ENCODE data around the gene FTO. TPM values are rescaled to one million over a fixed set of nuclear protein-coding genes. Genes with fewer than 3 reads are reported as not detected.

Gene FTO
- total RNA-seq, 4 donors from 2014 or later: 64.4 to 116 (median 71.3) TPM

- 52% methylated on average over 4 of the region's 4 CpGs for WGBS
- H3K27me3 ChIP-seq: no peaks in the 10 kb centered on the region
- no peak for TF ChIP-seq POLR2AphosphoS5 (IDR thresholded peaks at IDR 0.05)
- TF ChIP-seq EP300 (IDR thresholded peaks at IDR 0.05): no peak
- no peak for TF ChIP-seq CTCF (IDR thresholded peaks at IDR 0.05)
- TF ChIP-seq POLR2A (IDR thresholded peaks at IDR 0.05): no peak
- H3K27ac ChIP-seq: no peak overlapping the region
- H3K9me3 ChIP-seq: no peaks in the 10 kb centered on the region
- no peaks in the 10 kb centered on the region for H3K36me3 ChIP-seq
- peaks cover 24% of the 10 kb centered on the region for H3K4me1 ChIP-seq
- H3K4me3 ChIP-seq: no peak overlapping the region
- DNase-seq (ENCODE audit: low spot score in 2 of 2): no peak
Observed at GRCh38 chr16:53761962-53762703, 58.2 kb downstream of the FTO start.

GRCh38 chr16:53766304-53767016 lies 62.5 kb downstream of the FTO start:
- TF ChIP-seq POLR2A (IDR thresholded peaks at IDR 0.05): no peak
- 88% methylated on average over 10 of the region's 10 CpGs for WGBS

DNA sequence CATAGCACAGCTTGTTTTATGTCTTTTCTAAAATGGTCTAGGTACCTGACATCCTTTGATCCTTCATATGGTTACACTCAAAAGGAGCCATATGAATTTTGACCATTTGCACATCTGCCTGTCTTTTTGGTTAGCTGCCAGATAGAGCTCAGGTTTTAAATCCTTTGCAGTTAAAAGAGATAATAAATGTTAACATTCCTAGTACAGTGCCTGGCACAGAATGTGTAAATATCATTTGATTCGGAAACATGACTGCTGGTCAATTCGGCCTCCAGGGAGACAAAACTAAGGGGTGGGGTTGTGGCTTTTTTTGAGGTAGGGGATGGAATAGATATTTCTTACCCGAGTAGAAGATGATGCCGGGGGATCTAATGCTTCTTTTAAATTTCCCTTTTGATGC lies 64.2 kb downstream of the FTO start:
- H3K27me3 ChIP-seq: no peaks in the 10 kb centered on the region
- TF ChIP-seq CTCF (IDR thresholded peaks at IDR 0.05) (no peak), EP300 (IDR thresholded peaks at IDR 0.05) (no peak), POLR2A (IDR thresholded peaks at IDR 0.05) (no peak), POLR2AphosphoS5 (IDR thresholded peaks at IDR 0.05) (no peak)
- H3K9me3 ChIP-seq: no peaks in the 10 kb centered on the region
- peaks cover 63% of the 10 kb centered on the region for H3K4me1 ChIP-seq
- H3K36me3 ChIP-seq: no peaks in the 10 kb centered on the region
- no peak for DNase-seq (ENCODE audit: low spot score in 2 of 2)
- 69% methylated on average over 4 of the region's 4 CpGs for WGBS
- H3K27ac ChIP-seq: peak overlapping the region; percentile 42
- no peak overlapping the region for H3K4me3 ChIP-seq

More at GRCh38 chr16:53766304-53767016, 62.5 kb downstream of the FTO start:
- H3K27me3 ChIP-seq: no peaks in the 10 kb centered on the region
- H3K4me3 ChIP-seq: no peak overlapping the region
- no peaks in the 10 kb centered on the region for H3K36me3 ChIP-seq
- no peak for DNase-seq (ENCODE audit: low spot score in 2 of 2)
- peaks cover 57% of the 10 kb centered on the region for H3K4me1 ChIP-seq
- H3K9me3 ChIP-seq: no peaks in the 10 kb centered on the region
- H3K27ac ChIP-seq: no peak overlapping the region

GRCh38 chr16:53768593-53768992 lies 64.6 kb downstream of the FTO start:
- Histone ChIP-seq H3K4me3 (no peak overlapping the region), H3K4me1 (peaks cover 67% of the 10 kb centered on the region), H3K36me3 (no peaks in the 10 kb centered on the region), H3K9me3 (no peaks in the 10 kb centered on the region), H3K27ac (peak overlapping the region; percentile 64), H3K27me3 (no peaks in the 10 kb centered on the region)
- peak in 1 of 3 donors; percentile 29 for TF ChIP-seq POLR2AphosphoS5 (IDR thresholded peaks at IDR 0.05)
- TF ChIP-seq POLR2A (IDR thresholded peaks at IDR 0.05): no peak
- TF ChIP-seq EP300 (IDR thresholded peaks at IDR 0.05): no peak
- TF ChIP-seq CTCF (IDR thresholded peaks at IDR 0.05): no peak
- DNase-seq (ENCODE audit: low spot score in 2 of 2): no peak
- WGBS: 16% methylated on average over 1 of the region's 1 CpG

DNA sequence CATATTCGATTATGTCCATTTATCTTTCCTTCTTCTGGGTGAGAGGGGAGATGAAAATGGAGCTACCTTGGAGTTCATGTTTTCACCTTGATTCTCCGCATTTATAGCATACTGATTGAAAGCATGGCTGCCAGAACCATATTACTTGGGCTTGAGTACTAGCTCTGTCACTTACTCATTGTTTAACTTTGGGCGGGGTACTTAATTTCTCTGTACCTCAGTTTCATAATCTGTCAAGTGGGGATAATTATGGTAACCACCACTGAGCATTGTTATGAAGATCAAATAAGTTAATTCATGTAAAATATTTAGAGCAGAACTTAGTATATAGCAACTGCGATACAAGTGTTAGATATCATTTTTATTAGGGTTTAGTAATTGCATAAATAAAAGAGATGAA lies 65.2 kb downstream of the FTO start:
- Histone ChIP-seq H3K27ac (peak overlapping the region; percentile 64), H3K4me1 (peaks cover 69% of the 10 kb centered on the region), H3K27me3 (no peaks in the 10 kb centered on the region), H3K9me3 (no peaks in the 10 kb centered on the region), H3K4me3 (no peak overlapping the region), H3K36me3 (no peaks in the 10 kb centered on the region)
- 83% methylated on average over 4 of the region's 4 CpGs for WGBS
- DNase-seq (ENCODE audit: low spot score in 2 of 2): no peak
- TF ChIP-seq POLR2AphosphoS5 (IDR thresholded peaks at IDR 0.05) (no peak), CTCF (IDR thresholded peaks at IDR 0.05) (no peak), EP300 (IDR thresholded peaks at IDR 0.05) (no peak), POLR2A (IDR thresholded peaks at IDR 0.05) (no peak)
